ENCODE results near the gene RTN4RL1.

The RTN4RL1 gene

DNA sequence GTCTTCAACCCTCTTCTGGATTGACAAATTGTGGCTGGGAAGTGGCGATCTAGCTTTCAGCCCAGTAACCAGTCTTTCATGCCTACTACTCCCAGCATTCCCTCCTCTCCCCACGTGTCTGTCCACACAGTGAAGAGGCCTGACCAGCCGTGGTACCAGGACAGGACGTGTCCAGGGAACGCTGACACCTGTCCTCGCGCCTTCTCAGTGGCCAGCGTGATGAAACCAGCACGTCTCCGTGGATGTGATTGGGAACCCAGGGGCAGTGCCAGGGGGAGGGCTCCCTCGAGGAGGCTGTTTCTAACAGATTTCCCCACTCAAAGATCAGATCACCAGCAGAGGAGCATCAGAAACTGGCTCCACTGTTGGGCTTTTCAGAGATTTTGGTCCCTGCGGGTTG, 126.3 kb downstream of the RTN4RL1 start:
- in situ Hi-C loops (cut with MboI; ENCODE audit: low sequenced_read_pairs), result loop anchor here (25.0 kb wide), 1 partner anchor 388 kb away; no protein-coding TSS in a partner anchor

DNA sequence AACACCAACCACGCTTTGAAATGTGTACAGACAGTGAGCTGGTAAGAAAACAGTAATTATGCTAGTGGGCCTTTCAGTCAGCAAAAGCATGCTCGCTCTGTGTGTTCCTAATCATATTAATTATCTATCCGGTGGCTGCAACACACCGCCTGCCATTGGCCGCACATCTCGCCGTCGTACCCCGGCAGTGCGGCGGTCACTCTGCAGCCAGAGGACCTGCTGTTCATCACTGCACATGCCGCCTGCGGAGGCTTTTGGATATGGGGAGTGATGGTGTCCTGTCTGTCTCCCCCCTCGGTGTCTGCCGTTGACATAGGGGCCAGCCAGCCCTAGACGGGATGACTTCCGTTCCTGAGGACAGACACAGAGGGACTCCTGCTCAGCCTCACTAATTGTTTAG, 126.8 kb downstream of the RTN4RL1 start:
- in situ Hi-C loops (cut with MboI; ENCODE audit: low sequenced_read_pairs), result loop anchor here (25.0 kb wide), 1 partner anchor 389 kb away; no protein-coding TSS in a partner anchor

- in situ Hi-C loops (cut with MboI; ENCODE audit: low sequenced_read_pairs), result loop anchor here (25.0 kb wide), 1 partner anchor 390 kb away; no protein-coding TSS in a partner anchor
Observed at GRCh38 chr17:1897105-1897656, 128.0 kb downstream of the RTN4RL1 start.

DNA sequence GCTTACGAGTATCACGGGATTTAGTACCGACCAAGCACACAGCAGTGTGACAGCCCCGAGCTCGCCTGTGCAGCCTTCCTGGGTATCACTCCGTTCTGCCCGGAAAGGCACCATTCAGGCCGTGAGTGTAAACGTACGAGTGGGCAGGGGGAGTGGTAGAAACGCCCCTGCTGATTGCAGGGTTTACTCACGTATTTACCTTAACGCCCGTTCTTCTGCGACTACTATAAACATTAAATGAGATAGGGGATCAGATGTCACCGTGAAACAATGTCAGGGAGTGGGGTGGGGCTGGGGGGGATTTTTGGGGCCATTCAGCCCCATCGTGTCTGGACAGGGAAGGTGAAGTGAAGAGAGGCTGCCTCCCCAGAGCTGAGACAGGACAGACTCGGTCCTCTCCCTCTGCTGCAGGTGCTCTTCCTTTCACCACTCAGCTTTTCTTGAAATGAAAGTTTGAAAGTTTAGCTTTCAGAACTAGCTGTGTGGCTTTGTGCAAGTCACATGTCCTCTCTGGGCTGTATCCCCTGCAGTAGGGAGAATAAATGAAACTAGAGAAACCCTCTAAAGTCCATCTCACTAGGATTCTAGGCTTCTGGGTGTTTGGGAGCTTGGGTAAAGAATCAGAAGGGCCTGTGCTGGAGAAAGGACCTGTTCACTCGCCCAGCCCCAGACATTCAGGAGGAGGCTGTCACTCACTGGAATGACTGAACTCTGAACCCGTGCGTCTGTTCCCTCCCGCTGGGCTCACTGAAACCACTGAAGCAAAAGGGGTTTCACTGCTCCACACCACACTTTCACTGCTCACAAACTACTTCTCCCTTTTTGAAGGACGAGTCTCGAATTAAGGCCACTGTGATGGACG, 128.7 kb downstream of the RTN4RL1 start:
- in situ Hi-C loops (cut with MboI; ENCODE audit: low sequenced_read_pairs), result loop anchor here (25.0 kb wide), 1 partner anchor 391 kb away; no protein-coding TSS in a partner anchor

- in situ Hi-C loops (cut with MboI; ENCODE audit: low sequenced_read_pairs), result loop anchor here (25.0 kb wide), 1 partner anchor 392 kb away; no protein-coding TSS in a partner anchor
Observed at GRCh38 chr17:1895479-1895878, 129.7 kb downstream of the RTN4RL1 start.

DNA sequence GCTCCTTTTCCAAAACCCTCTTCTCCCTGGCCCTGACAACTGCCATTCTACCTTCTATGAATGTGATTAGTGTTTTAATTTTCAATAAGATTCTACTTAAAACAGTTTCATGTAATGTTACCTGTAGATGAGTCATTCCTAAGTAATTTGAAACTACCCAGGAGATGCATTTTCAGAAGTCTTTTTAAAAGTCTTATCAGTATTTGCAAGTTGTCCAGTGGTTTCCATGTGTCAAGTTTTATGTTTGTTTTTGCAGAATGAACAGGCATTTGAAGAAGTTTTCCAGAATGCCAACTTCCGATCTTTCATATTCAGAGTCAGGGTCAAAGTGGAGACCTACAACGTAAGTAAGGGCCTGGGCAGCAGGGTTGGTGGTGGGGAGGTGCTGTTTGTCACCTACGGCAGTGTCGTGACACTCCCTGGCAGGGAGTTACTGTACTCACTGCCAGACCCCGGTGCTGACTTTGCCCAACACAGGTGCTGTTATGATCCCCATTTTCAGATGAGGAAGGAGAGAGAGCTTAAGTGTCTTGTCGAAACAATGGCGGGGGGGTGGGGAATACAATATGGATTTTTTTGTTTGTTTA, 130.3 kb downstream of the RTN4RL1 start:
- in situ Hi-C loops (cut with MboI; ENCODE audit: low sequenced_read_pairs), result loop anchor here (25.0 kb wide), 1 partner anchor 392 kb away; no protein-coding TSS in a partner anchor

DNA sequence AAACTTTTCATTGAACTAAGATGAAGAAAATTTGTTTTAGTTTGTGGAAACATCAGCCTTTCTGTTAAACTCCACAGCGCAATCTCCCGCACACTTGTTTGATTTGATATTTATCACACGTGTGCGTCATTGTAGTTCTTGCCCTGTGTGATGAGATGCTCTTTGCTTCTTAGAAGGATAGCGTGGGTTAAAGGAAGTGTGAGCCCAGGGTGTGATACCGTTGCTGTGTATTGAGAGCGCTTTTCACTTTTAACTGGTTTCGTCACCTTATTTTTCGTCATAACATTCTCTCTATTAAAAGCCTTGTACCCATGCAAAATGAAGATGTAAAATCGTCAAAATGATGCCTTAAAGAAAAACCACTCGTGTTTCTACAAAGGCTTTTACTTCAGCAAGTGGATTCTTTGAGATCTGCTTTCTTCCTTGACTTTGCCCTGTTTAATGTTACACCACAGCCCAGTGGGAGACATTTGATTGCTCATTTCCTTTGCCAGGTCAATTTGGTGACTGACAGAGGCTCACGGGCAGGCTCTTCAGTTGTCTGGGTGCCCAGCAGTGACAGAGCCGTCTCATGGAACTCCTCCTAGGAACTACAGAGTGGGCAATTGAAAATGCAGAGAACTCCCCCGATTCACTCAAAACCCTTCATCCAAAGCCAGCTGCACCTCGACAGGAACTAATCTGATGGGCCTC, 134.2 kb downstream of the RTN4RL1 start:
- in situ Hi-C loops (cut with MboI; ENCODE audit: low sequenced_read_pairs), result loop anchor here (25.0 kb wide), 1 partner anchor 396 kb away; no protein-coding TSS in a partner anchor

GRCh38 chr17:1888741-1889140, 136.4 kb downstream of the RTN4RL1 start:
- in situ Hi-C loops (cut with MboI; ENCODE audit: low sequenced_read_pairs), result loop anchor here (25.0 kb wide), 1 partner anchor 399 kb away; no protein-coding TSS in a partner anchor

Data from HL-60/S4 treated with retinoic acid at 250 ng/mL for 4 days and 3 days (cell line).